Epithelial cell of prostate (primary cell): ENCODE measurements around the gene PROCR.
"Not testable (repeated sequence)": the region's sequence is repeated elsewhere in the genome, so short reads cannot be mapped to it uniquely, and the experiment has no call there.

ENCODE experiments used
- DNase-seq: peaks from one replicate; pipeline ENCODE4 v3.0.0-alpha.2; 2011; ENCODE audit warnings: low read depth, low spot score
- H3K27ac ChIP-seq: fragments of 450-650 bp; 2 replicates; pipeline ENCODE4 v1.5.1; 2017; ENCODE audit warnings: mild to moderate bottlenecking

PROCR gene

DNA sequence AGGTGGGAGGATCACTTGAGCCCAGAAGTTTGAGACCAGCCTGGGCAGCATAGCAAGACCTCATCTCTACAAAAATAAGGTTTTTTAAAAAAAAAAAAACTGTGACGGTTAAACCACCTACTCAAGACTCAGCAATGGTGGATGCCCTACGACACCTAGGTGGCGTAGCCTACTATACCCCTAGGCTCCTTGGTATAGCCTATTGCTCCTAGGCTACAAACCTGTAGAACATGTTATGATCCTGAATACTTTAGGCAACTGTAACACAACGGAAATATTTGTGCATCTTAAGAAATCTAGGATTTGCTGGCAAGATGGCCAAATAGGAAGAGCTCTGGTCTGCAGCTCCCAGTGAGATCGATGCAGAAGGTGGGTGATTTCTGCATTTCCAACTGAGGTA is 11.5 kb upstream of the PROCR start:
- not testable (repeated sequence) for DNase-seq, H3K27ac ChIP-seq

DNA sequence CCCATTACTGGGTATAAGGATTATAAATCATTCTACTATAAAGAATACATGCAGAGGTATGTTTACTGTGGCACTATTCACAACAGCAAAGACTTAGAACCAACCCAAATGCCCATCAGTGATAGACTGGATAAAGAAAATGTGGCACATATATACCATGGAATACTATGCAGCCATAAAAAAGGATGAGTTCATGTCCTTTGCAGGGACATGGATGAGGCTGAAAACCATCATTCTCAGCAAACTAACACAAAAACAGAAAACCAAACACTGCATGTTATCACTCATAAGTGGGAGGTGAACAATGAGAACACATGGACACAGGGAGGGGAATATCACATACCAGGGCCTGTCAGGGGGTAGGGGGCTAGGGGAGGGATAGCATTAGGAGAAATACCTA is 7.3 kb upstream of the PROCR start:
- DNase-seq, H3K27ac ChIP-seq: not testable (repeated sequence)

DNA sequence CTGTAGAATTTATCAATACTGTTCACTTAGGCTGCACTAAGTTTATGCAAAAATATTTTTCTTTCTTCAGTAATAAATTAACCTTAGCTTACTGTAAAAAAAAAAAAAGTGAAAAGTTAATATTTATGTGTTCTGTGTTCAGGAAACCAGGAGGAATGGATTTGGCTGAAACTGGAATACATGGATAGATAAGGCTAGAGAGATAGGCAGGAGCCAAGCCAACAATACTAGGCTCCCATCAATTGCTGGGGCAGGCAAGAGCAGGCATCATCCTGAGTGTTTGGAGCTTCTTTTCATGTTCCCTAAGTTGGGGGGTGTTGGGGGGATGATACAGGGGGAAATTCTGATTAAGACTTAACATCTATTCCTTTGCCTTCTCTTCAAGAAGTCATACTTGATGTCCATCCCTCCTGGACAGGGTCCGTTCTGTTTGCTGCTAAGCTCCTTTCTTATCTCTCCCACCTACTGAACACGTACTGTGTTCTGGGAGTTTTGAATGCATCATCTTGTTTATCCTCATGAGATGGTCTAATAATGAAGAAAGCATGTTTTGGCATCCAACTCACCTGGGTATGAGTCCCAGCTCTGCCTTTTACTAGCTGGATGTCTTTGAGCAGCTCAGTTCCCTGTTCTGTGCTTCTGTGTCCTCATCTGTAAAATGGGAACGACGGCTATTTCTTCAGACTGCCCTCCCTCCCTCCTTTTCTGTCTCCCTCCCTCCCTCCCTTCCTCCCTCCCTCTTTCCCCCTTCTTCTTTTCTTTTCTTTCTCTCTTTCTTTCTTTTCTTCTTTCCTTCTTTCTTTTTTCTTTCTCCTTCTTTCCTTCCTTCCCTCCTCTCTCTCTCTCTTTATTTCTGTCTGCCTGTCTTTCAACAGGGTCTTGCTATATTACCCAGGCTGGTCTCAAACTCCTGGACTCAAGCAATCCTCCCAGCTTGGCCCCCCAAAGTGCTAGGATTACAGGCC is 6.4 kb upstream of the PROCR start:
- no peak overlapping the region for H3K27ac ChIP-seq
- DNase-seq, result no peak

DNA sequence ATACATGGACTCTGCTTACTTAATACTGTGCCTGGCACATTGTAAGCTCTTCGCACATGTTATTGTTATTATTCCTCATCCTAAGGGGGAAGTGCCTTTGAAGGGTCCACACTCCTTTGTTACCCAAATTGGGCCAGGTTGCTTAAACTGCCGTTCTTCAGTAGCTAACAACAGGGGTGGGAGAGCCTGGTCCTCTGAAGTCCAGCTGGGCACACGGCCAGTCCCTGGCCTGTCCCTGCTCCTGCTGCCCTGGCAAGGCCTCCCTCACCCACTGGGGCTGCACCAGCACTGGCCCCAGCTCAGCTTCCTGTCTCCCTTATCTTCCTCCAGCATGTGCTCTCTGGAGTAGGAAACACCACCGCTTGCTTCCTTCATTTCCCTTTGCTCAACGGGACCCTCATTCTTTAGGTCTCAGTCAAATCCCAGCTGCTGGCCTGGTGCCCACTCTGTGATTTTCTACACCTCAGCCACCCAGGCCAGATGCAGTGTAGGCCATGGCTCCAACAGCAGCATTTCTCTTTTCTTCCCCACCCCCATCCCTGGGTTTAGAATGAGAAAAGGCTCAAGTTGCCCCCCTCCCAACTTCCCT is 5.5 kb upstream of the PROCR start:
- no peak for DNase-seq
- no peak overlapping the region for H3K27ac ChIP-seq

DNA sequence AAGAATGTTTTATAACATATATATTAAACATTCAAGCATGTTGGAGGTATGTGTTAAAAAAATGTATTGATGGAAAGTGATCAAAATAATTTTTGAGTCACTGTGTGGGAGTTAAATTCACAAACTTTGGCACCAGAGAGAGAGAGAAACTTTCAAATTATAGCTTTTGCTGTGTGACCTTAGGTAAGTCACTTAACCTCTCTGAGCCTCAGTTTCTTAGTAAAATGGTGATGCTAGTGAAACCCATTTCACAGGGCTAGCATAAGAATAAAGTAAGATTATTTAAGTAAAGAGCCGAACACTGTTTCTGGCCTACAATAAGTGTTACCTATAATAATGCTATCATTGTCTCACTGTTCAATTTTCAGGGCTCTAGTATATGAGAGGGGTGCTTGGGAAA is 4.1 kb upstream of the PROCR start:
- no peak overlapping the region for H3K27ac ChIP-seq
- no peak for DNase-seq

DNA sequence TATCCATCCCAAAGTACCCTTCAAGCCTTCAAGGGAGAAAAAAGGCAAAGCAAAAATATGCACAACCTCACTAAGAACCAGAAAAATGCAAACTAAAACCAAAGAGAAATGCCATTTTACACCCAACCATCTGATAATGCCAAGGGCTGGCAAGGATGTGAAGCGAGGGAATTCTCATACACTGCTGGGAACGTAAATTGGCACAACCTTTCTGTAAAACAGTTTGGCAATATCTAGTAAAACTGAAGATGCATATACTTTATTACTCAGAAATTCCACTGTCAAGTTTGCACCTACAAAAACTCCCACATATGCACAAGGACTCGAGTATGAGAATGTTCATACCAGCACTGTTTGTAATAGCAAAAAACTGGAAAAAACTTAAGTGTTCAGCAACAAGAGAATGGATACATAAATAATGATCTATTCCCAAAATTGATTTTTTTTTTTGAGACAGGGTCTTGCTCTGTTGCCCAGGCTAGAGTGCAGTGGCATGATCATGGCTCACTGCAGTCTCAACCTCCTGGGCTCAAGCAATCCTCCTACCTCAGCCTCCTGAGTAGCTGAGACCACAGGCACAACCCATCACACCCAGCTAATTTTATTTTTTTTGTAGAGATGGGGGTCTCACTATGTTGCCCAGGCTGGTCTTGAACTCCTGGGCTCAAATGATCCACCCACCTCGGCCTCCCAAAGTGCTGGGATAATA is 3.0 kb upstream of the PROCR start:
- not testable (repeated sequence) for DNase-seq, H3K27ac ChIP-seq

DNA sequence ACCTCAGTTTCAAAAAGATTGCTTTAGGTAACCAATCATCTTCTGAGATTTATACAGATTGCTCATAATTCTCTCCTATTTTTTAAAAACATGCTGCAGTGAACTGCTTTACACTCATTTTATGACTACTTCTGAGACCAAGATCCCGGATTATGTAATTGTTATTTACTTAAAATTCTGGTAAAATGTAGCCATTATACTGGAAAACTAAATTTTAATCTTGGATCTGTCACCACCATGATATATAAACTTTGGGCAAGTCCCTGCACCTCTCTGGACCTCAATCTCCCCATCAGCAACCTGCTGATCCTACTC is 477 bp upstream of the PROCR start:
- H3K27ac ChIP-seq, result peak overlapping the region; percentile 57
- no peak for DNase-seq

DNA sequence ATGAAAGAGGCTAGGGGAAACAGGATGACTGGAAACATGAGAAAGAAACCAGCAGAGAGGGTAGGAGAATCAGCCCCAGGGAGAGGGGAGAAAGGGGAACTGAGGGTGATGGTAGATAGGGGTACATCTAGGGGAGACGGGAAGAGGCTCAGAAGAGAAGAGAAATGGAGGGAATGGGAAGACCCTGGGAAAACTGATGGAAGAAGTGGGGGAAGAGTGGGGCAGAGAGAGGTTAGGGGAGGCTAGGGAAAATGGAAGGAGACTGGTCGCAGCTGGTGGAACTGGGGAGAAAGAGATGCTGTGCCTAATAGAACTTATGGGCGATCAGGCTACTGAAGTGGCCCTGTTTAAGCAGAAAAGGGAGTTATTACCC is 548 bp downstream of the PROCR start:
- DNase-seq, result no peak
- peak overlapping the region; percentile 57 for H3K27ac ChIP-seq

DNA sequence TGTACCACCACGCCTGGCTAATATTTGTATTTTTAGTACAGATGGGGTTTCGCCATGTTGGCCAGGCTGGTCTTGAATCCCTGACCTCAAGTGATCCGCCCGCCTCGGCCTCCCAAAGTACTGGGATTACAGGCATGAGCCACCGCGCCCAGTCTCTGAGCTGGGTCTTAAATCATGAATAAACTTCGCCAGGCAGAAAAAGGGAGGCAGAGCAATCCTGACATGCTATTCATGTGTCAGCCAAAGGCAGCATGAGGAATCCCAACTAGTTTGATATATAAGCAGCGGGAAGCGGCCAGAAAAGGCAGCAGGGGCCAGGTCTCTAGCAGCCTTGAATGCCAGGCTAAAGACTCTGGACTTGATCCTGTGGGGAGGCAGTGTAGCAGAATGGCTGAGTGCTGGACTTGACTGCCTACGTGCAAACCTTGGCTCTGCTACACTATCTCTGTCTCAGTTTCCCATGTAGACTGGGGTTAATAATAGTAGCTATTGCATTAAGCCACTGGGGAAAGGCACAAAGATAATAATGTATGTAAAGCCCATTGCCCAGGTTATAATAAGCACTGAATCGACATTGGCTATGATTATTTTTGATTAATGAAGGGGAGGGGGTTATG is 1.8 kb downstream of the PROCR start:
- no peak for DNase-seq
- no peak overlapping the region for H3K27ac ChIP-seq

DNA sequence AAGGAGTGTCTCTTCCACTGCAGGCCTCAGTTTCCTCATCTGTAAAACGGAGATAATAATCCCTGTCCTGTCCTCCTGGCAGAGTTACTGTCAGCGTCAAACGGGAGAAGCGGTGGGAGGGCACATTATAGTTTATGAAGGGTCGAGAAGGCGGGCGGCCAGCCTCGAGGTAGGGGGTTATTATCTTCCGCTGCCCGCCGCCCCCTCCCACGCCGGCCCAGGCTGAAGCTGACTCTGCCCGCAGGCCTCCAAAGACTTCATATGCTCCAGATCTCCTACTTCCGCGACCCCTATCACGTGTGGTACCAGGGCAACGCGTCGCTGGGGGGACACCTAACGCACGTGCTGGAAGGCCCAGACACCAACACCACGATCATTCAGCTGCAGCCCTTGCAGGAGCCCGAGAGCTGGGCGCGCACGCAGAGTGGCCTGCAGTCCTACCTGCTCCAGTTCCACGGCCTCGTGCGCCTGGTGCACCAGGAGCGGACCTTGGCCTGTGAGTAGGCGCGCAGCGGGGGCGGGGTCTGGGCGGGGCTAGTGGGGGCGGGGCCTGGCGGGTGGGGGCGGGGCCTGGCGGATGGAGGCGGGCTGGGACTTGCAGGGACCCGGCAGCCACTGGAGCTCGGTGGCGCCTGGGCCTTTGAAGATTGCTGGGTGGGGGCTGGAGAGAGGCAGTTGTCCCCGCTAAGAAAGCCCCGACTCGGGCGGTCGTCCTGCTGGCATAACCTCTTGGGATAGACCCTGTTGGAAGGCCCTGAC is 2.8 kb downstream of the PROCR start:
- DNase-seq, result no peak
- H3K27ac ChIP-seq, result no peak overlapping the region

DNA sequence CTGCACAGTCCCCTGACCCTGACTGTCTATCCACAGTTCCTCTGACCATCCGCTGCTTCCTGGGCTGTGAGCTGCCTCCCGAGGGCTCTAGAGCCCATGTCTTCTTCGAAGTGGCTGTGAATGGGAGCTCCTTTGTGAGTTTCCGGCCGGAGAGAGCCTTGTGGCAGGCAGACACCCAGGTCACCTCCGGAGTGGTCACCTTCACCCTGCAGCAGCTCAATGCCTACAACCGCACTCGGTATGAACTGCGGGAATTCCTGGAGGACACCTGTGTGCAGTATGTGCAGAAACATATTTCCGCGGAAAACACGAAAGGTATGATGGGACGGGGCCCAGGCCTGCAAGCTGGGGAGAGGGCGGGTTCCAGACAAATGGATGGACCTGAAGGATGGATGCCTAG is 4.3 kb downstream of the PROCR start:
- DNase-seq, result no peak
- no peak overlapping the region for H3K27ac ChIP-seq

DNA sequence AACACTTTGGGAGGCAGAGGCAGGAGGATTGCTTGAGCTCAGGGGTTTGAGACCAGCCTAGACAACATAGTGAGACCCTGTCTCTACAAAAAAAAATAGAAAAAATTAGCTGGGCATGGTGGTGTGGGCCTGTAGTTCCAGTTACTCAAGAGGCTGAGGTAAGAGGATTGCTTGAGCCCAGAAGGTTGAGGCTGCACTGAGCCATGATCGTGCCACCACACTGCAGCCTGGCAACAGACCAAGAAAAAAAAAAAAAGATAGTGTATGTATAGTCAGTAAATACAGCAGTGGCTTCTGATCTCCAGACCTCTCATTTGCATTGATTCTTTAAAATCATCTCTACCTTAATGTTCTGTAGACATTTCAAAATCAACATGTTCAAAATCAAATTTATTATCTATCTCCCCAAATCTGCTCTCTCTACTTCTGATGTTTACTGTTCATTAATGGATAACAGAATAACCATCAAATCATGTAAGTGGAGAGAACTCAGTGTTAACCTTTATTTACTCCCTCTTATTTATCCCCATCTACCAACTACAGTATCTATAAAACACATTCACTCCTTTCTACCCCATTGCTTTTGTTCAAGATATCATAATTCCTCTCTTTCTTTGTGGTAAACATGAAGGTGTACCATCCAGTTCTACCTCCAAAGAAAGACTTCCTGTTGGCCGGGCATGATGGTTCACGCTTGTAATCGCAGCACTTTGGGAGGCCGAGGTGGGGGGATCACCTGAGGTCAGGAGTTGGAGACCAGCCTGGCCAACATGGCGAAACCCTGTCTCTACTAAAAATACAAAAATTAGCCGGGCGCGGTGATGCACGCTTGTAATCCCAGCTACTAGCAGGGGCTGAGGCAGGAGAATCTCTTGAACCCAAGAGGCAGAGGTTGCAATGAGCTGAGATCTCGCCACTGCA is 7.7 kb downstream of the PROCR start:
- H3K27ac ChIP-seq, result no peak overlapping the region
- DNase-seq, result no peak

DNA sequence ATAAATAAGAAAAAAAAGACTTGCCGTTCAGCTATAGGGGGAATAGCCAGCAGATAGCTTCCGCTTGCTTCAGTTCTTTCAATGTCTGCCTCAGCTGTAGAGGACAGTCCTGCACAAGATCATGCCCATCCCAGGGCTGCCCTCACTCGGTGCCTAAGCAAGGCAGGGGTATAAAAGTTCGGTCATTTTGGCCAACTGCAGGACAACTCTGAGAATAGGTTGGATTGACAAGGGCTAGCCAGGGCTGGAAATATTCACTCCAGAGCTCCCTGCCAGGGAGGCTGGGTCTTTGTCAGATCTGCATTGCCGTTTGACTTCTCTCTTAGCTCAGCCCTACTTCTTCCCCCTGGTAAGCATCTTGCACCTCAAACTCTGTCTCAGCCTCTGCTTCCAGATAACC is 8.4 kb downstream of the PROCR start:
- H3K27ac ChIP-seq, result no peak overlapping the region
- no peak for DNase-seq

DNA sequence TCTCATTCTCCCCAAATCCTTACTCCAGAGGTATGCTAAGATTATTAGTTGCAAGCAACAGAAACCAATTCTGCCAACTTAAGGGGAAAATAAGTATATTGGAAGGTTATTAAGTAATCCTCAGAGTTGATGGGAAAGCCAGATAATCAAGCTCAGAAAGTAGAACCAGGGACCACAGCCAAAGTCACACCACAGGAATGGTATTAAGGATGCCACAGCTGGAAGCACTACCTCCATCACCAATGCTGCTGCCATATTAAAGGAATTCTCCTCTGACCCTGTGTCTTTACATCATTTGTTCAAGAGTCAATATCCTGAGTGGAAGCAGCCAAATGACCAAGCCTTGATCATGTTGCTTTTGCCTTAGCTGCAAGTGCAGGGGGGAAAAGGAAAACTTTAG is 9.9 kb downstream of the PROCR start:
- no peak for DNase-seq
- no peak overlapping the region for H3K27ac ChIP-seq

DNA sequence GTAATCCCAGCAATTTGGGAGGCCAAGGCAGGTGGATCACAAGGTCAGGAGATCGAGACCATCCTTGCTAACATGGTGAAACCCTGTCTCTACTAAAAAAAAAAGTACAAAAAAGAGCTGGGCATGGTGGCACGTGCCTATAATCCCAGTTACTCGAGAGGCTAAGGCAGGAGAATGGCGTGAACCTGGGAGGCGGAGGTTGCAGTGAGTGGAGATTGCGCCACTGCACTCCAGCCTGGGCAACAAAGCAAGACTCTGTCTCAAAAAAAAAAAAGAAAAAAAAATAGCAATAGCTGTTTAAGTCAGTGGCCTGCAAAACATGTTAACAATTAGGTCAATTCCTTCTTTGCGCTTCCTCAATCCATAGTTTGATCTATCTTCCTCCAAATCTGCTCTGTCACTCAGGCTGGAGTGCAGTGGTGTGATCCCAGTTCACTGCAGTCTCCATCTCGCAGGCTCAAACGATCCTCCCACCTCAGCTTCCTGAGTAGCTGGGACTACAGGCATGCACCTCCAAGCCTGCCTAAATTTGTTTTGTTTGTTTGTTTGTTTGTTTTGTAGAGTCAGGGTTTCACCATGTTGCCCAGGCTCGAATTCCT is 14.9 kb downstream of the PROCR start:
- not testable (repeated sequence) for H3K27ac ChIP-seq, DNase-seq

DNA sequence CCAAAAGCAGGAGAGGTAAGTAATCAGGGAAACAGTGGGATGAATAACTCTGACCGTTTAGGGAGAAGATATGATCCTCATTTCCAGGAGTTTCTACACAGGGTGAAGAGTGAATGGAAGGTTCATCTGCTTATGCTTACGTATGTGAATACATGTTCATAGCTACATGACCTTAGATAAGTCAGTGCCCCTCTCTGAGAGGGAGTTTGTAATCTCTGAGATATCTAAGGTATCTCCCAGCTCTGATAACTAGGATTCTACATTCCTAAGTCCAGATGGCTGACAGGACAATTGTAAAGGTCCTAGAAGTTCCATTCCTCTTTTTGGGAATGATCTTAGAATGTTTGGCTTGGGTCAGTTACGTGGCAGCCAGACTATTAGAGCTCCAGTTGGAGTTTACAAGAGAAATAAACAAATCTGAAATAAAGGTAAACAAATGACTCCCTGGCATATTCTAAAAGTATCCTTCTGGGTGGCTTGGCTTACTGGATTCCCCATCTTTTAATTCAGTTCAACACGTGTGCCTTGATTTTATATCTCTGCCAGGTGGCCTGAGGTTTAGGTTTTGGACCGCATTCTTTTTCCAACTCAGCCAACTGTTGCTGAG is 15.8 kb downstream of the PROCR start:
- DNase-seq, result no peak
- no peak overlapping the region for H3K27ac ChIP-seq

DNA sequence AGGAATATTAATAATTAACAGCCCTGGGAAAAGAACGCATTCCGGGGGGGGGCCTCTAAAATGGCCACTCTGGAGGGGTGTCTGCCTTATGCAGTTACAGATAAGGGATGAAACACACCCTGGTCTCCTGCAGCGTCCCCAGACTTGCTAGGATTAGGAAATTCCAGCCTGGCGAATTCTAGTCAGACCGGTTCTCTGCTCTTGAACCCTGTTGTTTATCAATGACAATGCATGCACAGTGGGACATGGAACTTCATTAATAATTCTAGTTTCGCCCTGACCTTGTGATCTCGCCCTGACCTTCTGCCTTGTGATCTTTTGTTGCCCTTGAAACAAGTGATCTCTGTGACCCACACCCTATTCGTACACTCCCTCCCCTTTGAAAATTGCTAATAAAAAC is 17.4 kb downstream of the PROCR start:
- not testable (repeated sequence) for H3K27ac ChIP-seq

DNA sequence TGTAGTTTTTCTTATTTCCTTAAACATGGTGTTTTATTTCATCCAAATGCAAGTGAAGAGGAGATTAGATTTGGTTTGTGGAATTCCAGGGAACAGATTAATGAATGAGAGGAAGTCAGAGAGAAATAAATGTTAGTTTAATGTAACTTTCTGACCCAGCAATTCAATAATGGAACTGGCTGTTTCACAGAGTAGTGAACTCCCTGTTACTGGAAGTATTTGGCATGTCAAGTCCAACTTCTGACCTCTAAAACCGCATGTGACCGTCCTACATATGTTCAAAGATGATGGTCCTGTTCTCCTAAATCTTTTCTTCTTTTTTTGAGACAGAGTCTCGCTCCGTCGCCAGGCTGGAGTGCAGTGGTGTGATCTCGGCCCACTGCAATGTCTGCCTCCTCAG is 18.7 kb downstream of the PROCR start:
- DNase-seq, result no peak
- H3K27ac ChIP-seq, result no peak overlapping the region

More for the DNA sequence above, 17.4 kb downstream of the PROCR start:
- DNase-seq, result not testable (repeated sequence)
